PC-3 (cell line): Measurements from ENCODE around the gene CEP104.

ENCODE experiments used
- EZH2 ChIP-seq: fragments of 300-600 bp; sonication (generic); IDR thresholded peaks from one replicate; pipeline ENCODE4 v1.6.1; 2017; ENCODE audit warnings: antibody characterized with exemption, mild to moderate bottlenecking, low read length; ENCODE audit not compliant: unreplicated experiment
- EZH2phosphoT487 ChIP-seq: fragments of 300-600 bp; sonication (generic); IDR thresholded peaks from 2 replicates; pipeline ENCODE4 v1.6.1; 2018; ENCODE audit warnings: mild to moderate bottlenecking, antibody characterized with exemption, low read length, borderline replicate concordance
- TF ChIP-seq, protein P1 (sequence below): fragments of 300-600 bp; sonication (generic); conservative IDR thresholded peaks from 2 replicates; pipeline ENCODE4 v1.5.1; 2017; ENCODE audit warnings: antibody characterized with exemption, low read depth, mild to moderate bottlenecking, low read length

- TF ChIP-seq, protein P1, sequence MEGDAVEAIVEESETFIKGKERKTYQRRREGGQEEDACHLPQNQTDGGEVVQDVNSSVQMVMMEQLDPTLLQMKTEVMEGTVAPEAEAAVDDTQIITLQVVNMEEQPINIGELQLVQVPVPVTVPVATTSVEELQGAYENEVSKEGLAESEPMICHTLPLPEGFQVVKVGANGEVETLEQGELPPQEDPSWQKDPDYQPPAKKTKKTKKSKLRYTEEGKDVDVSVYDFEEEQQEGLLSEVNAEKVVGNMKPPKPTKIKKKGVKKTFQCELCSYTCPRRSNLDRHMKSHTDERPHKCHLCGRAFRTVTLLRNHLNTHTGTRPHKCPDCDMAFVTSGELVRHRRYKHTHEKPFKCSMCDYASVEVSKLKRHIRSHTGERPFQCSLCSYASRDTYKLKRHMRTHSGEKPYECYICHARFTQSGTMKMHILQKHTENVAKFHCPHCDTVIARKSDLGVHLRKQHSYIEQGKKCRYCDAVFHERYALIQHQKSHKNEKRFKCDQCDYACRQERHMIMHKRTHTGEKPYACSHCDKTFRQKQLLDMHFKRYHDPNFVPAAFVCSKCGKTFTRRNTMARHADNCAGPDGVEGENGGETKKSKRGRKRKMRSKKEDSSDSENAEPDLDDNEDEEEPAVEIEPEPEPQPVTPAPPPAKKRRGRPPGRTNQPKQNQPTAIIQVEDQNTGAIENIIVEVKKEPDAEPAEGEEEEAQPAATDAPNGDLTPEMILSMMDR: no peak
- TF ChIP-seq EZH2 (no peak), EZH2phosphoT487 (no peak)
Observed at GRCh38 chr1:3888301-3888700, 31.3 kb upstream of the CEP104 start.
